ENCODE measurements around the gene CEACAM18. TPM values are rescaled to one million over a fixed set of nuclear protein-coding genes. Genes with fewer than 3 reads are reported as not detected.

Gene CEACAM18
- total RNA-seq, 4 donors from 2014 or later: not detected

DNA sequence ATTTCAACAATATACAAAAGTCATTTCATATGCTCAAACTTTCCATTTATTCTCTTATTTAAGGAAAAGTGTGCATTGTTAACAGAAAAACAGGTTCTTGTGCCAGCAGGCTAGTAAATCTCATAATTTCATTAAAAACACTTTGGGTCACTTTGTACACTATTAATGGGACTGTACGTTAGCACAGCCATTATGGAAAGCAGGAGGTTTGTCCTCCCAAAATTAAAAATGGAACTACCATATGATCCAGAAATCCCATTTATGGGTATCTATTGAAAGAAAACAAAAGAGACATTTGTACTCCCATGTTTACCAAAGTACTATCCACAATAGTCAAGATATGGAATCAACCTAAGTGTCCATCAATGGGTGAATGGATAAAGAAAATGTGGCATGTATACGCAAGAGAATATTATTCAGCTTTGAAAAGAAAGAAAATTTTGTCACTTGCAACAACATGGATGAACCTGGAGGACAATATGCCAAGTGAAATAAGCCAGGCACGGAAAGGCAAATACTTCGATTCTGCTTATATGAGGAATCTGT, 61.6 kb downstream of the CEACAM18 start:
- H3K9me3 ChIP-seq: peaks cover 0 to 3% (median 0%) of the 10 kb centered on the region in 3 donors
- WGBS, 2 donors (ENCODE audit: low coverage in 1 of 2): 72 to 78% methylated on average over 4 of the region's 4 CpGs
- no peak overlapping the region for H3K4me3 ChIP-seq
- H3K4me1 ChIP-seq: no peaks in the 10 kb centered on the region
- no peak for ATAC-seq
- TF ChIP-seq POLR2A (IDR thresholded peaks at IDR 0.05) (no peak), EP300 (IDR thresholded peaks at IDR 0.05) (no peak), CTCF (IDR thresholded peaks at IDR 0.05) (no peak), POLR2AphosphoS5 (IDR thresholded peaks at IDR 0.05) (no peak)
- H3K36me3 ChIP-seq: no peaks in the 10 kb centered on the region
- no peak overlapping the region for H3K27ac ChIP-seq
- H3K27me3 ChIP-seq: peaks cover 63% of the 10 kb centered on the region

Small RNA genes within 50 kb of the gene (small RNA-seq; reads per million reads assigned to genes)
- gene AC020914.3: 0 reads per million in 4 donors
- gene AC020914.5: 0 reads per million in 4 donors

Other genes starting within 250 kb of the CEACAM18 start
- not detected for gene SIGLECL1, start 227.5 kb upstream of the CEACAM18 start, total RNA-seq
- not detected for gene IGLON5, start 166.9 kb upstream of the CEACAM18 start, total RNA-seq
- 1 to 10 TPM; 1.5 to 3.6 (median 2.5) TPM for gene VSIG10L, start 136.4 kb upstream of the CEACAM18 start, total RNA-seq
- gene ETFB, start 112.2 kb upstream of the CEACAM18 start, total RNA-seq: 100 to 1,000 TPM in 2 of 4 donors, 10 to 100 TPM in 2; 96.2 to 136 (median 103) TPM
- gene CLDND2, start 109.5 kb upstream of the CEACAM18 start, total RNA-seq: not detected
- gene NKG7, start 105.9 kb upstream of the CEACAM18 start, total RNA-seq: 1 to 10 TPM in 1 of 4 donors, under 1 TPM in 2, not detected in 1; 0.58 to 2.0 (median 0.67) TPM
- gene LIM2, start 90.6 kb upstream of the CEACAM18 start, total RNA-seq: not detected
- gene C19orf84, start 87.9 kb upstream of the CEACAM18 start, total RNA-seq: not detected
- gene SIGLEC10, start 60.9 kb upstream of the CEACAM18 start, total RNA-seq: 1 to 10 TPM; 1.1 to 6.9 (median 3.2) TPM
- 1 to 10 TPM in 1 of 4 donors, under 1 TPM in 2, not detected in 1; 0.25 to 1.4 (median 0.54) TPM for gene SIGLEC8, start 20.1 kb upstream of the CEACAM18 start, total RNA-seq
- under 1 TPM in 2 of 4 donors, not detected in 2; 0.31 to 0.85 TPM for gene SIGLEC12, start 23.3 kb downstream of the CEACAM18 start, total RNA-seq
- 1 to 10 TPM in 3 of 4 donors, under 1 TPM in 1; 0.59 to 3.9 (median 3.1) TPM for gene SIGLEC6, start 53.1 kb downstream of the CEACAM18 start, total RNA-seq
- 10 to 100 TPM in 1 of 4 donors, 1 to 10 TPM in 3; 6.5 to 12.8 (median 7.3) TPM for gene ZNF175, start 92.7 kb downstream of the CEACAM18 start, total RNA-seq
- gene SIGLEC5, start 151.9 kb downstream of the CEACAM18 start, total RNA-seq: under 1 TPM in 2 of 4 donors, not detected in 2; 0.67 to 0.94 TPM
- gene SIGLEC14, start 168.3 kb downstream of the CEACAM18 start, total RNA-seq: 1 to 10 TPM in 2 of 4 donors, under 1 TPM in 1, not detected in 1; 0.73 to 8.6 (median 1.4) TPM
- gene SPACA6, start 214.8 kb downstream of the CEACAM18 start, total RNA-seq: 10 to 100 TPM in 3 of 4 donors, 1 to 10 TPM in 1; 6.3 to 29.7 (median 18.3) TPM
- 10 to 100 TPM in 1 of 4 donors, 1 to 10 TPM in 1, under 1 TPM in 1, not detected in 1; 0.23 to 15.2 (median 2.2) TPM for gene HAS1, start 245.5 kb downstream of the CEACAM18 start, total RNA-seq

All from gastroesophageal sphincter (tissue), 4 donors.